GM18858 (cell line): ENCODE data around the gene CD79A.

Experiments
- ATAC-seq: cut with Tn5 transposase; IDR thresholded peaks from one replicate; pipeline ENCODE4 v1.9.1; 2021; ENCODE audit not compliant: unreplicated experiment

Gene CD79A

GRCh38 chr19:41876847-41877832 is at the start of gene CD79A:
Gene CD79A (plus strand): TSS chr19:41877279. CDS start chr19:41877305, 26 bp downstream.
- ATAC-seq, result peak; percentile 50

- no peak for ATAC-seq
Measured at GRCh38 chr19:41837981-41838708, 38.9 kb upstream of the CD79A start.

DNA sequence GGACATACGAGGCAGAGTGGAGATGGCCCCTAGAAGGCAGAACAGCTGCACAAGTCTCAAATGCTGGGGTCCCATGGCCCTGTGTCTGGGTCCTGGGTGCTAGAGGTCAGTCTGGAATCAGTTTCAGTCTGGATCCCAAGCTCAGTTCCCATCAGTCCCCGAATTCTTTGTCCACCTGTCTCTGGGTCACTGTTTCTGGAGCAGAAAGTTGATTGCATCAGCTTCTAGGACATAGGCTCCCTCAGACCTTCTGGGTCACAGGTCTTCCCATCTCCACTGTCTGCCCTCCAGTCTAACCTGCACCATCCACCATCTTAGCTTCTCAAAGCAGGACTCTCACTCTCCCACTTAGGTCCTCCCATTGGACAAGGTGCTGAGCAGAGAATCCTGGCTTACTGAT is 37.9 kb upstream of the CD79A start:
- ATAC-seq, result no peak

DNA sequence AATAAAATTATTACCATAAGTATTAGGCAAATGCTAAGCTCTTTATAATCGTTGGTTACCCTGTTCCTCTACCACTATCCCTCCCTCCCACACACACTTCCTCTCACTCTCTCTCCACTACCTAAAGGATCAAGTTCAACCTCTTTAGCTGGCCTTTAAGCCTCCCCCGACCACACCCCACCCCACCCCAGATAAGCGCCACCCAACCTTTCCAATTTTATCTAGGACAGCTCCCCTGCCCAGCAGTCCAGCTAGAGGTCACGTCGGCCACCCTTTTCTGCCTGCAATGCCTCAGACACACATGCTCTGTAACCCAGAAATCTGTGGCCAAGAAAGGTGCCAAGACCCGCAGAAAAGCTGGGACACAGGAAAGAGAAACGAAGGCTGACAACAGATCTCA is 33.7 kb upstream of the CD79A start:
- ATAC-seq, result no peak

GRCh38 chr19:41844601-41845000 is 32.5 kb upstream of the CD79A start, which contains the start of gene LYPD4:
Gene LYPD4 (minus strand): TSS chr19:41844683. CDS start chr19:41839285, 5,398 bp downstream.
- no peak for ATAC-seq

DNA sequence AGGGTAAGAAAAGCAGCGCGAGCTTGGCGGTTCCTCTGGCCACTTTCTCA is 32.3 kb upstream of the CD79A start, which contains the start of gene DMRTC2:
Gene DMRTC2 (plus strand): TSS at position 42 of the 50 bp plus-strand sequence. CDS start 2,387 bp downstream, outside the sequence.
- ATAC-seq, result no peak

DNA sequence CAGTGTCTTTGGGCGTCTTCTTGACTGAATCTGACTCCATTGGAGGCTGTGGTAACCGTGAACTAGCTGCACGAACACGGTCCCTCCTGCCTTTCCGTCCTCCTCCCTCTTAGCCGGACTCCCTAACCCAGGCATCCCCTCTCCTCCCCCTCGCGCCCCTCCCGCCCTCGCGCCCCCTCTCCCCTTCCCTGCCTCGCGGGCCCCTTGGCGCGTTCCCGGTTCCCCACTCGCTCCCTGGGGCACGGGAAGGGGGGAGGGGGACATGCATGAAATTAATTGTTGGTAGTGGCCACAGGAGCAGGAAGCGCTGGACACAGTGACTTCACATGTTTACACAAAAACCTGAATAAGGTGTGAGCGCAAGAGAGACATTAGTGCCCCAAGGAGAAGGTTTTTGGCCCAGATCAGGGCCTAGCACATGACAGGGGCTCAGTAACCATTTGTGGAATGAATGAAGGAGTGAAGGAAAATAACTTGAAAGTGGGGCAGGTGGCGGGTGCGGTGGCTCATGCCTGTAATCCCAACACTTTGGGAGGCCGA is 32.0 kb upstream of the CD79A start:
- no peak for ATAC-seq

GRCh38 chr19:41847351-41848105 is 29.6 kb upstream of the CD79A start:
- ATAC-seq, result no peak

DNA sequence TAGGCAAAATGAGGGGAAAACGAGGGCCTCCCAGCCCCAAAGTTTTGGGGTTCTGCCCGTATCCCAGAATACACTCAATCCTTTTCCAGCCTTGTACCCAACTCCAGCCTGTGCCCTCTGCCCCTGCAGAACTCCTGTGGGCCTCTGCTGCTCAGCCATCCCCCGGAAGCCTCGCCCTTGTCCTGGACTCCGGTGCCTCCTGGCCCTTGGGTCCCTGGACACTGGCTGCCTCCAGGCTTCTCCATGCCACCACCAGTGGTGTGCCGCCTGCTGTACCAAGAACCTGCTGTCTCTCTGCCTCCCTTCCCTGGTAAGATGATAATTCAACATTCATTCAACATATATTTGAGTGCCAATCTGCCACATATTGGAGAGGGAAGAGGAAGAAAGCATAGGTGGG is 28.4 kb upstream of the CD79A start:
- ATAC-seq, result no peak

DNA sequence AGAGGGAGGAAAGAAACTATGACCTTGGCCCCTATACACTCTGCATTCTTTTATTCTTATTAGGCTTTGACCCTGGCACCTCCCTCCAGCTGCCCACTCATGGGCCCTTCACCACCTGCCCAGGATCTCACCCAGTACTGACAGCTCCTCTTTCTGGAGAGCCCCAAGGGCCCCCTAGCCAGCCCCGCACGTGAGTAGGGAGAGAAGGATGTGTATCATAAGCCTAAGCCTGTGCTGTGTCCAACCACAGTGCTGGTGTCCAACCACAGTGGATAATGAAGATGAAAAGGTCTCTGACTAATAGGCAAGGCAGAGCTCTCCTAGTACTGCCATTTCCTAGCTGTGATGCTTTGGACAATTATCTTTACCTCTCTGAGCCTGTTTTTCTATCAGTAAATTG is 28.0 kb upstream of the CD79A start:
- no peak for ATAC-seq

DNA sequence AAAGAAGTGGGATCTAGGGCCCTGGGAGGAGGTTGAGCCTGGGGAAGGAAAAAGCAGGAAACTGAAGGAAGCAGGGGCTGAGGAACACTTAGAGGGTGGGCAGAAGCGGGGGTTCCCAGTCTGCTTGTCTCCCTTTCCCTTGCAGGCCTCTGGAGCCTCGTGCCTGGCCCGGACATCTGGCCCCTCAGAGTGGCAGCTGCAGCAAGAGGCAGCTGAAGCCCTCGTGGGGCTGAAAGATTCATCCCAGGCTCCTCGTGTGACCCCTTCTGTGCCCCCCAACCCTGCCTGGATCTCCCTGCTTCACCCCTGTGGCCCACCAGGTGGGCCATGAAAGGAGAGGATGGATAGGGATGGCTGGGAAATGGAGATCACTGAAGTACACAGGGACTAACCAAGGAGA is 26.7 kb upstream of the CD79A start:
- no peak for ATAC-seq

GRCh38 chr19:41851456-41851855 is 25.6 kb upstream of the CD79A start:
- ATAC-seq, result no peak

DNA sequence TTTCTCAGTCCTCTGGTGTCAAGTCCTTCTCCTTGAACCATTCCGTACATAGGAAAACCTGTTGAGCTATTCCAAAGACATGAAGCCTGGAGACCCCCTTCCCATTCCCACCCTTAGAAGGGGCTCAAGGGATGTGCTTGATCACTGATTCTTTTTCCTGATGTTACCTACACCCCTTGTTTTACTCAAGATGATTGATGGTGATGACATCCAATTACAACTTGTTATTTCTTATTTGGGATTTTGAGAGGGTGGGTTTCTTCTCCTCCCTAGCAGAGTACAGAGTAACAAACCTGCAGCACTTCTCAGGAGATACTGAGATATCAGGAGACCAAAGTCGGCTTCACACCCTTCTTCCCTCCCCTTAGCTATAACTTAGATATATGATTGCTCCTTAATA is 23.7 kb upstream of the CD79A start:
- ATAC-seq, result no peak

DNA sequence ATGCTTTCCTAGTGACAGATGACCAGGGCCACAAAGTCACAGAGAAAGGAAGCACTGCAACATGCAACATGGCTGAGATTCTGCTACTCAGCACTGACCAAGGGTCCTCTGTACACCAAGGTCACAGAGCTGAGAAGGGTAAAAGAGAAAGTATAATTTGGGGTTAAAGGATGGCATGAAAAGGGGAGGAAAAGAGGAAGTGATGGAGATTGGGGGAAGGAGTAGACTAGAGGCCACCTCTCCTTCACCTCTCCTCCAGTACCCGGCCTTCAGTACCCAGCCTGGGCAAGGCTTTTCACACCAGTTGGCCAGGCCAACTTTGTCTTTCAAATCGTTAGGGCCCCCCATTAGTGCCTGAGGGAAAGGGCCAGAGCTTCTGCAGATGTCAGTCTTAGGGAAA is 23.3 kb upstream of the CD79A start:
- ATAC-seq, result no peak

DNA sequence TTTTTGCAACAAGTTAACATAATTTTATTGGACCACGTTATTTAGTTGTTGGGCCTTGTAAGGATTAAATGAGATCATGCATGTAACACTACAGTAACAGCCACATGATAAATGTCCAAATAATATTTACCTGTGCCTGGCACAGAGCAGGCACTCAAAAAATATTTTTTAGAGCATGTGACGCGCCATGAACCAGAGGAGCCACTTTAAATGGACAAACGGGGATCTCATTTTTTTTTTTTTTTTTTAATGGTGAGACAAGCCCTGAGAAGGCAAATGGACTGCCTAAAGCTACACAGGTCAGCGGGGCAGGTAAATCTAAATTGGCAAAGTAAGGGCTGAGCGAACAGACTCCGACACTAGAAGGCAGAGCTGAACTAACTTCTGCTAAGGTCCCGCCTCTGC is 17.9 kb upstream of the CD79A start:
- no peak for ATAC-seq

- peak; percentile 69 for ATAC-seq
Measured at GRCh38 chr19:41859618-41860418, 17.3 kb upstream of the CD79A start, which contains the start of gene RPS19. Gene RPS19 (plus strand): TSS chr19:41860255. CDS start chr19:41860775, 520 bp downstream.

GRCh38 chr19:41860419-41861115 is 16.5 kb upstream of the CD79A start:
- ATAC-seq, result peak; percentile 20

DNA sequence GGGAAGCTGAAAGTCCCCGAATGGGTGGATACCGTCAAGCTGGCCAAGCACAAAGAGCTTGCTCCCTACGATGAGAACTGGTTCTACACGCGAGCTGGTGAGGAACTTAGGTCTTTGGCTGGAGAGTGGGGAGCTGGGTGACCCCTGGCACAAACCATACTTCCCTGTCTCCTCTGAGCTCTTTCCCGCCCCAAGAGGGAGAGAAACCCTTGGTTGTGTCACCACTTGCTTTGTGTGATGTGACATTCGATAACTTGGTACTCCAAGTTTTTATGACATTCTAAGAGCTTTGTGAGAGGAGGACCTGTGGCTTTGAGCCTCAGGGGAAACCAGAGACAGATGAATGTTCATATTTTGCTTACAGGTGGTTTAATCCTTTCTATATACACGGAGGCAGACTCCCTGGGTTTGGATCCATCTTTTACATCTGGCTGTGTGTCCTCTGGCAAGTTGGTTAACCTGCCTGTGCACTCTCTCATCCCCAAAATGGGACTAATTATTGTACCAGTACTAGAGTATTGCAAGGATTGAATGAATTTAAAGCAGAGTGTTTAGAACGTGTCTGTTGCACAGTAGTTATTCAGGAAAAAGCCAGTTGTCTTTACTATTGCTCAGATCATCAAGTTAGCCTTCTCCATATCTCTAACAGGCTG is 15.8 kb upstream of the CD79A start:
- no peak for ATAC-seq

GRCh38 chr19:41861846-41862245 is 15.2 kb upstream of the CD79A start:
- no peak for ATAC-seq
